OCI-M1 (cell line): ENCODE measurements around the gene NPBWR2.
A peak's percentile ranks its signal among the peaks of the same experiment; 100 is the strongest.

Source experiments
- DNase-seq: peaks from one replicate; lab custom pipeline; 2025; lab: John Stamatoyannopoulos, UW

The NPBWR2 gene

GRCh38 chr20:64071341-64072332 is 35.7 kb downstream of the NPBWR2 start:
- no peak for DNase-seq

GRCh38 chr20:64070244-64070993 is 36.9 kb downstream of the NPBWR2 start:
- DNase-seq = no peak

- peak; percentile 53 for DNase-seq
These were observed 37.6 kb downstream of the NPBWR2 start for GRCh38 chr20:64069614-64070243.

GRCh38 chr20:64069209-64069613 is 38.2 kb downstream of the NPBWR2 start:
- DNase-seq = no peak

- peak; percentile 87 for DNase-seq
These were observed 38.8 kb downstream of the NPBWR2 start for GRCh38 chr20:64068386-64069208.

GRCh38 chr20:64067733-64068307 is 39.5 kb downstream of the NPBWR2 start:
- DNase-seq = no peak

- DNase-seq = no peak
These were observed 40.2 kb downstream of the NPBWR2 start for GRCh38 chr20:64067005-64067632.

- peak; percentile 51 for DNase-seq
These were observed 41.4 kb downstream of the NPBWR2 start for GRCh38 chr20:64065974-64066343.

GRCh38 chr20:64065062-64065973 is 42.0 kb downstream of the NPBWR2 start:
- no peak for DNase-seq

GRCh38 chr20:64064145-64064698 is 43.1 kb downstream of the NPBWR2 start:
- no peak for DNase-seq

- DNase-seq = no peak
These were observed 43.8 kb downstream of the NPBWR2 start for GRCh38 chr20:64063389-64064144.

- DNase-seq = peak; percentile 92
These were observed 44.6 kb downstream of the NPBWR2 start, which contains the start of gene TCEA2 for GRCh38 chr20:64062596-64063388. TSS of gene TCEA2 (plus strand) at chr20:64063198. CDS start at chr20:64063313, 115 bp downstream.

- DNase-seq = no peak
These were observed 45.1 kb downstream of the NPBWR2 start for GRCh38 chr20:64062276-64062595.

- no peak for DNase-seq
These were observed 48.8 kb downstream of the NPBWR2 start for GRCh38 chr20:64058536-64058935.

- peak; percentile 67 for DNase-seq
These were observed 49.5 kb downstream of the NPBWR2 start for GRCh38 chr20:64057628-64058498.

- DNase-seq = no peak
These were observed 50.3 kb downstream of the NPBWR2 start for GRCh38 chr20:64056889-64057627.
